ENCODE data around the gene SORCS2. TPM values are rescaled to one million over a fixed set of nuclear protein-coding genes. Genes with fewer than 3 reads are reported as not detected.

SORCS2 gene
- polyA plus RNA-seq, 1 donor from 2014 or later, result not detected

DNA sequence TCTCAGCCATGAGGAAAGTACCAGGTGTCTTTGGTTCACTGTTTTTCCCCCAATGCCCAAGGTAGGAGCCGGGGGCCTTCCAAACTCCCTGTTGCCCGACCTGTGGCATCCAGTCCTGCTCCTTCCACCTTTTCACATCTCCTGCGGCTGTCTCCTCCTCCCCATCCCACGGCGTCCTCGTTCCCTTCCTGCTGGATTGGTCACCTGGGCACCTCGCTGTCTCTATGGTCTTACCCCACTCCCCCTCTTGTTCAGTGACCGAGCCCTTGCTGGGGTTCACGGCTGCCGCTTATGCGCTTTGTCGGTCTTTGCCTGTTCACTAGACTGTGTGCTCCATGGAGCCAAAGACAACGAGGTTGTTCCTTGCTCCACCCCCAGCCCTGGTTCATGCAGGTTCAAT lies 431.1 kb downstream of the SORCS2 start:
- Mint-ChIP-seq H3K27ac (no peak overlapping the region), H3K27me3 (no peaks in the 10 kb centered on the region), H3K36me3 (peaks cover 2% of the 10 kb centered on the region), H3K4me1 (peaks cover 0 to 2% (median 0%) of the 10 kb centered on the region in 3 donors), H3K9me3 (peaks cover 0 to 4% (median 0%) of the 10 kb centered on the region in 3 donors), H3K4me3 (peak overlapping the region in 1 of 4 donors; percentile 39)

DNA sequence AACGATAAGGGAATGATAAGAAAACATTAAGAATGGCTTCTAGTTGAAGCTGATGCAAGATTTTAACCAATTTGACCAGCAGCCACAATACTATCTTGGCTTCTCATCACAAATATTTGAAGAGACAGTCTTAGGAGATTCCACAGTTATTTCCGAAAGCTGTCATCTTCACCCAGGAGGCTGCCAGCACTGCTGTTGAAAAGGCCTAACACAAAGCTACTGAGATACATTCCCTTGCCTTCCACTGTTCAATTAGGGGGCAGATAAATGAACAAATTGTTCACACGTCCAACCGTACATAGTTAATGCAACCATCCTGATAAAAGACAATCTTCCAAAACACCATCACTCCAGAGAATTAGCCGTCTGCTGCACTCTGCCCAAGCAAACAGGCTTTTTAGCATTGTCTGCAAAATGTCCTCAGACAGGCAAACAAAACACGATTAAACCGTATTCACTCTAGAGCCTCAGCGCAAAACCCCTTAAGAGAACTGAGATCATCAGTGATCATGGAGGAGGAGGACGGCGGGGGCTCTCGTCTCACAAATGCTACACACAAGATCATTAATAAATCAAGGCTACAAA lies 432.1 kb downstream of the SORCS2 start:
- H3K9me3 Mint-ChIP-seq, result peaks cover 0 to 4% (median 0%) of the 10 kb centered on the region in 3 donors
- no peaks in the 10 kb centered on the region for H3K27me3 Mint-ChIP-seq
- no peak overlapping the region for H3K4me3 Mint-ChIP-seq
- H3K36me3 Mint-ChIP-seq, result peaks cover 2% of the 10 kb centered on the region
- peaks cover 0 to 2% (median 0%) of the 10 kb centered on the region in 3 donors for H3K4me1 Mint-ChIP-seq
- H3K27ac Mint-ChIP-seq, result no peak overlapping the region

DNA sequence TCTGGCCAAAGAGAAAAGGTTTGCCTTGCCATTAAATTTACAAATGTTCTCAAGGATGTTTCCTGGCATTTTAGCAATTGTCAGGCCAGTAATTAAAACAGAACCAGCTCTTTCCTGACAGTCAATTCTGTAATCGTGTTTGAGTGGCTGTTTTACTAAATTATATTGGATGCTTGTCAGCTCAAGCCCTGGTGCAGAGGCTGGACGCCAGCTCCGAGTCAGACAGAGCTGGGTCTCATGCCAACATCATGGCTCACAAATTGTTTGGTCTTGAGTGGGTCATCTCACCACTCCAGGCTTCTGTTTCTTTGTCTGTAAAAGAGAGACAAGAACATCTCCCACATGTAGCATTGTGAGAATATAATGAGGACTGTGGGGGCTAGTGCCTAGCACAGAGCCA lies 432.7 kb downstream of the SORCS2 start:
- peaks cover 2% of the 10 kb centered on the region for H3K36me3 Mint-ChIP-seq
- no peak overlapping the region for H3K27ac Mint-ChIP-seq
- H3K9me3 Mint-ChIP-seq, result peaks cover 0 to 7% (median 4%) of the 10 kb centered on the region in 3 donors
- no peak overlapping the region for H3K4me3 Mint-ChIP-seq
- peaks cover 0 to 2% (median 0%) of the 10 kb centered on the region in 3 donors for H3K4me1 Mint-ChIP-seq
- no peaks in the 10 kb centered on the region for H3K27me3 Mint-ChIP-seq

DNA sequence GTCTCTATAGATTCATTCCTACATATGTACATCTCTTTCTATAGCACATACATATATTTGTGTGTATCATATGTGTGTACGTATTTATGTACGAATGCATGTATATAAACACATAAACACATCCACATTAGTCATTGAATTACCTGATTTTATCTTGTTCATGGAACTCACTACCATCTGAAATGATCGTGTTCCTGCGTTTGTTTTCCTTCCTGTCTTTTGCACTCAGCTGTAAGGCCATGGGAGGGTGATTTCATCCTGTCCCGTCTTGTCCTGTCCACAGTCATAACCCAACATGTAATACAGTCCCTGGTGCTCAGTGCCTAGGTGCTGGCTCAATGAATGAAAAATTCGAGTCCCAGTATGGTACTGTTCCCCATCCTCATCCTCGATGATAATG lies 434.2 kb downstream of the SORCS2 start:
- peaks cover 2% of the 10 kb centered on the region for H3K36me3 Mint-ChIP-seq

DNA sequence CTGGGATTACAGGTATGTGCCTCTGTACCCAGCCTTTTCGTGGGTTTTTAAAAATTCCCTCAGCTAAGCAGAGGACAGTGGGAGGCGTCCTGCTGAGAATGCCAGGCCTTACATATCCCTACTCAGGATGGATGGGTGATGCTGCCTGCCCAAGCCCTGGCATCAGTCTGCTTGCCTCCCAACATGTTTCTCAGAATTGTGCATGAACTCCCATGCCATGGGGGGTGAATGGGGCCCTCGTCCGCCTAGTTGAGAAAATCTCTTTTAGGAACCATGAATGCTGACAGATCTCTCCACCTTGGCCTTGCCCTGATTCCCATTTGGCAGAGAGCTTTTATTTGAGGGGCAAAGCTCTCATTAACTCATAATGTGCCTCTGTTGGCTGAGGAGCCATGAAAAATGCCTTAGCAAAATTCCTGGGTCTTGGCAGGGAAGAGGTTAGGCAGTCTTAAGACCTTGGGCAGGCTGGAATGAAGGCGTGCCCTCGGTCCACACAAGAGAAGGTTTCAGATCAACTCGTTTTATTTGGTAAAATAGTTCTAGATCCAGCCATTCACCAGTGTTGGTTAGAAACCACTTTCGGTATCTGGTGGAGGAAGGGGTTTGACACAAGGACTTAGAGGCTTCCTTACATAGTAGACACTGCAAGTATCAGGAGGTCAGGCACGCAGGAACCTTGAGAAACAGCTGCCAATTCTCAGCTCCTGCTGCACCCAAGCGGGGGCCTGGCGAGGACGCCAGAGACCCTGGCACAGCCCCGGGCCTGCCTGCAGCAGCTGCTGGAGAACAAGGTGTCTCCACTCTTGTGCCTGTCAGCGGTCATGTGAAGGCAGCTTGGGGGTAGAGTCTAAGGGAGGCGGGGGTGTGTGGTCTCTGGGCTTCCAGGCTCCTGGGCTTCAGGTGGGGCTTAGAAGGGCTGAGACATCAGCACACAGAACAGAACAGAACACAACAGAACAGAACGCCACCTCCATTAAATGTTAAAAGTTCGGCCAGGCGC lies 435.2 kb downstream of the SORCS2 start:
- Mint-ChIP-seq H3K36me3 (peaks cover 2% of the 10 kb centered on the region), H3K4me1 (no peaks in the 10 kb centered on the region)

More for the DNA sequence above, 434.2 kb downstream of the SORCS2 start:
- H3K4me3 Mint-ChIP-seq, result no peak overlapping the region
- H3K27me3 Mint-ChIP-seq, result peaks cover 3% of the 10 kb centered on the region
- peaks cover 0 to 4% (median 4%) of the 10 kb centered on the region in 3 donors for H3K9me3 Mint-ChIP-seq
- H3K4me1 Mint-ChIP-seq, result no peaks in the 10 kb centered on the region
- no peak overlapping the region for H3K27ac Mint-ChIP-seq

DNA sequence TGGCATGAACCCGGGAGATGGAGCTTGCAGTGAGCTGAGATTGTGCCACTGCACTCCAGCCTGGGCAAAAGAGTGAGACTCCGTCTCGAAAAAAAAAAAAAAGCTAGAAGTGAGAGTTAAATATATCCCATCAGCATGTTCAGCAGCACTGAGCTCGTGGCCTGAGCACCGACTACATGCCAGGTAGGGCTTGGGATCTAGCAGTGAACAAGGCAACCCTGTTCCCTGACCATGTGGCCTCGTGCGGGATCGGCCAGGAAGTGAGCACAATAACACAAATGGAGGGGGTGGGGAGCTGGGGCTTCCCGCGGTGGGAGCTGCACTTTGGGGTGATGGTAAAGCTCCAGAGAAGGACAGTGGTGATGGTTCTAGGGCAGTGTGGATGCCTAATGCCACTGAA lies 436.1 kb downstream of the SORCS2 start:
- H3K4me1 Mint-ChIP-seq, result no peaks in the 10 kb centered on the region
- no peak overlapping the region for H3K4me3 Mint-ChIP-seq
- H3K27ac Mint-ChIP-seq, result no peak overlapping the region
- peaks cover 10% of the 10 kb centered on the region for H3K27me3 Mint-ChIP-seq
- H3K9me3 Mint-ChIP-seq, result peaks cover 0 to 4% (median 4%) of the 10 kb centered on the region in 3 donors
- H3K36me3 Mint-ChIP-seq, result no peaks in the 10 kb centered on the region

More for the DNA sequence above, 435.2 kb downstream of the SORCS2 start:
- Mint-ChIP-seq H3K4me3 (no peak overlapping the region), H3K27me3 (peaks cover 9% of the 10 kb centered on the region), H3K27ac (peak overlapping the region in 1 of 3 donors; percentile 19), H3K9me3 (peaks cover 0 to 4% (median 4%) of the 10 kb centered on the region in 3 donors)

DNA sequence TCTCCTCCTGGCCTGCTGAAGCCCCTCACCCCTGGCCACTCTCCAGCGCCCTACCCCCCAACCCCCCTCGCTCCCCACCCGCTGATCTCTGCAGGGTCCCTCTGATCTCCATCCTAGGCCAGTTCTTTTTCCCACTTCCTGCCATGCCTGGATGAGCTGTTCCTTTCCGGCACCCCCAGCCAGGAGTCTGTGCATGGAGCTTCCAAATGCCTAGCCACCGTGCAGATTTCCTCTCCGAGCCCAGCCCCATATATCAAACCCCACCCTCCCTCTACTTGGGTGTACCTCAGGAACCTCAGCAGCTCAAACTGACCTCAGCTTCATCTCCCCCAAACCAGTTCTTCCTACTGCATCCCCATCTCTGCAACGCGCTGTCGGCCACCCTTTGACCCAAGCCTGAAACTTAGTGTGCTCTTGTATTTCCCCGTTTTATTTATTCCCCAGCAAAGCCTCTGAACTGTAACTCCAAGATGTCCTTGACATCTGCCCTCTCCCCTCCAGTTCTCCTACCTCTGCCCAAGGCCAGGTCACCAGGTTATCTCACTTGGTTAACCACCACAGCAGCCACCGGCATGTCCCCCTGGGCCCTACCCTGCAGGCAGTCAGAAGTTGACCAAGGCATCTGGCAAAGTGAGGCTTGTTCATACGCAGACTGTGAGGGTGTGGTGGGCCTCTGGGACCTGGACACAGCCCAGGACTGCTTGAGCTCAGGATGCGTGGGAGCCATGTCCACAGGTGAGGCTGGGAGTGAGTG lies 437.3 kb downstream of the SORCS2 start:
- Mint-ChIP-seq H3K4me1 (no peaks in the 10 kb centered on the region), H3K36me3 (no peaks in the 10 kb centered on the region), H3K9me3 (peaks cover 0 to 4% (median 4%) of the 10 kb centered on the region in 3 donors), H3K27ac (no peak overlapping the region), H3K4me3 (no peak overlapping the region), H3K27me3 (peaks cover 10% of the 10 kb centered on the region)

DNA sequence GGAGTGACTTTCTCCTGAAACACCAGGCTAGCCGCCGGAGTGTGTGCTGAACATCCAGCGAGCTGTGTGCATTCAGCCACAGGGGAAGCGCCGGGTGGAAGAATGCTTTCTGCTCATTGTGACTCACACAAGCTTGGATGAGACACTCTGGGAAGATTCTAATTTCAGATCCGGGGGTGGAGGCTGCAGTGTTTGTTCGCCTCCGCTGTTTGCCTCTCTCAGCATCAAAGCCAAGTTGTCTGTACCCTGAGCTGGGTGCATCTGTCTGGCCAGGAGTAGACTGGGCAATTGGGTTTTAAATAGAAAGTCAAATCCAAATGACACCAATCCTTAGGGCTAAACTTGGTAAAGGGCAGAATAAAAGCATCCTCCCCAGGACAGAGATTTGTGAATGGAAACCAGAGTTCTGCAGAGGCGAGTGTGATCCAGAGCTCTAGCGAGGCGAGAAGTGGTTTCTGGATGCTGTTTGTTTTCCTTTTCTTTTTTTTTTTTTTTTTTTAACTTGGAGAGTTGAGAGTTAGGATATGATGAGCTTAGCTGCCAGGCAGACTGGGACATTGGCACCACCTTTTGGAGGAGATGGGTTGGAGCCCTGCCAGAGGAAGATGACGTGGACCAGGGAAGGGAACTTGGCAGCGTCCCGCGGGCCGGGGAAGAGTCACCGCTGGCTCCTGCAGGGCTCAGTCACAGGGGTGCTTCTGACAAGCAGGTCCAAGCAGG lies 438.4 kb downstream of the SORCS2 start:
- peaks cover 10% of the 10 kb centered on the region for H3K27me3 Mint-ChIP-seq
- H3K36me3 Mint-ChIP-seq, result no peaks in the 10 kb centered on the region
- peak overlapping the region in 1 of 4 donors; percentile 65 for H3K4me3 Mint-ChIP-seq
- no peaks in the 10 kb centered on the region for H3K4me1 Mint-ChIP-seq
- H3K27ac Mint-ChIP-seq, result no peak overlapping the region
- H3K9me3 Mint-ChIP-seq, result peaks cover 0 to 4% (median 4%) of the 10 kb centered on the region in 3 donors

DNA sequence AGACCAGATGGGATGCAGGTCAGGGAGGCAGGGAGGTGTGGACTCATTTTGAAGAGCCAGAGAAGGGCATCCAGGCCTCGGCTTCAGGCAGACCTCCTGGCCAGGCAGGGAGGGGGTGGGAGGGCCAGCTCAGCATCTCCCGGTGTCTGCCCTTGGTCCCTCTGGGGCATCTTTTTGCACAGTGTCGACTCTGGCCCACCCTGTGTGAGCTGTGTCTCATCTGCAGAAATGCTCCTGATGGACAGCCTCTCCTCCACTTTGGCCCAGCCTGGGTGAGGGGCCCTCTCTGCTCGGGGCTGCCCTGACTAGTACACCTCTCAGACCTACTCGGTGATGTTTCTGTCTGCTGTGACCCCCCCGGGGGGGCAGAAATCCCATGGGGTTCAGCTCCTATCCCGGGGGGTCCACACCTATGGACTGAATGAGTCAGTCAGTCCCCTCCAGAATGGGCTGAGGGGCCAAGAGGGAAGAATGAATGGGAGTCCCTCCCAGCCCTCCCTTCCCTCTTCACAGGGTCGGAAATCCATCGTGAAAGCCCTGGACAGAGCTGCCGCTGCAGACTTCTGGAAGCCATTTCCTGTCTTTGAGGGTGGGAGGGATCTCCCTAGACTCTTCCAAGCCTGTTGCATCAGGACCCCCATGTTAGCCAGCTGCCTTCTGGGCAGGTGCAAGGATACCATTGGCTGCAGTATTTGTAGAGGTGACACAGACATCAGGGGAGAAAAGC lies 439.1 kb downstream of the SORCS2 start:
- peaks cover 10% of the 10 kb centered on the region for H3K27me3 Mint-ChIP-seq
- no peaks in the 10 kb centered on the region for H3K4me1 Mint-ChIP-seq
- H3K9me3 Mint-ChIP-seq, result peaks cover 0 to 4% (median 4%) of the 10 kb centered on the region in 3 donors
- H3K27ac Mint-ChIP-seq, result no peak overlapping the region
- no peaks in the 10 kb centered on the region for H3K36me3 Mint-ChIP-seq
- H3K4me3 Mint-ChIP-seq, result no peak overlapping the region

DNA sequence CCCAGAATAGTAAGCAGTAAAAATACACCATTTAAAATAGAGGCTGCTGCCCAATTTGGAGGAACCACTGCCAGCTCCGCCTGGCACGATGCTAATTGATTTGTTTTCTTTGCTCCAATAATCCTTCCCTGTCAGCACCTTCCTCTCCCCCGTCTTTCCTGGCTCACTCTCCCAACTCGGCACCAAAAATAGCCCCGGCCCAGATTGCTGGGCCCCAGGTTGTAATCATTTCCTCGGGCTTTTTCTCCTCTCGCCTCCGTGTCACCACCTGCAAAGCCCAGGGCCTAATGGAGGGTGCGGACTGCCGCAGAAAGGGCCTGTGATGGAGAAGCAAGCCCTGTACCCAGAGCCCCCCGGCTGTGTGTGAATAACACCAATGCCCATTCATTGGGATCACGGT lies 440.0 kb downstream of the SORCS2 start:
- H3K36me3 Mint-ChIP-seq, result no peaks in the 10 kb centered on the region
- H3K27me3 Mint-ChIP-seq, result peaks cover 10% of the 10 kb centered on the region
- H3K27ac Mint-ChIP-seq, result no peak overlapping the region
- no peaks in the 10 kb centered on the region for H3K4me1 Mint-ChIP-seq
- H3K4me3 Mint-ChIP-seq, result no peak overlapping the region
- peaks cover 0 to 4% (median 4%) of the 10 kb centered on the region in 3 donors for H3K9me3 Mint-ChIP-seq

DNA sequence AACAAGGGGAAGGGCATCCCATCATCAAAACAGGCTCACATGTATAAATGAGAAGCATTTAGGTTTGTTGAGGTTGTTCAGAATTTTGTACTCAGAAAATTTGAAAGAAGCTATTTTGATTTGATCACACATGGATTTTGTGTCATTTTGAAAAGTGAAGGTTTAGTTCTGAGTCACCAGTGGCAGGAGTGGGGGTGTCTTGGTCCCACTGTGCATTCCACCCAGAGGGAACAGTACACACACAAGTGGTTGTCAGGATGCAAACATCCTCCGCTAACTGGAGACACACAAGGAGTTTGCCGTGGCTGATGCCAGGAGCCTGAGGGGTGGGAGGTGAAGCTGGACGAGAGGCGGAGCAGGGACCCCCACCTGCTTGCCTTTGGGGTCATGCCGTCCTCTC lies 440.6 kb downstream of the SORCS2 start:
- no peak overlapping the region for H3K4me3 Mint-ChIP-seq
- no peak overlapping the region for H3K27ac Mint-ChIP-seq
- no peaks in the 10 kb centered on the region for H3K36me3 Mint-ChIP-seq
- peaks cover 0 to 4% (median 4%) of the 10 kb centered on the region in 3 donors for H3K9me3 Mint-ChIP-seq
- H3K27me3 Mint-ChIP-seq, result peaks cover 10% of the 10 kb centered on the region
- no peaks in the 10 kb centered on the region for H3K4me1 Mint-ChIP-seq

DNA sequence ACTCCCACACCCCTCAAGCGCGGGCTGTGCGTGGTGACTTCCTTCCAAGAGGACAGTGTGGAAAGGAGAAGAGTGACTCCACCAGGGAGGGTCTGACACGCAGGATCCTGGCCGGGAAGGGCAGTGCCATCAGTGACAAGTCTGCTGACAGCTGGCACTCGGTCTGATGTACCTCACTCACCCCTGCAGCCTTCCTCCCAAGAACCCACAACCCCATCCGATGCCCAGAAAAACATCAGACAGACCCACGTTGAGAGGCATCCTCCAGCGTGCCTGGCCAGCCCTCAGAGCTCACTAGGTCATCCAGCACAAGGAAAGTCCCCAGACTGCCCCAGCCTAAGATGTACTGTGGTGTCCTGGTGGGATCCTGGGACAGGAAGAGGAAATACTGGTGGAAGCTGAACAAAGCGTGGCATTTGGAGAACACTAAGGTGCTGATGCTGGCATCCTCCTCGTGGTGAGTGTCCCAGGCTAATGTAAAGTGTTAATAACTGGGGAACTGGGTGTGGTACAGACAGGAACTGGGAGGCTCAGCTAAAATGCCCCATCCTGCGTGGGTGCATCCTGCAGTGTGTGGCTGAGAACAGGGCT lies 442.4 kb downstream of the SORCS2 start:
- no peak overlapping the region for H3K27ac Mint-ChIP-seq
- no peaks in the 10 kb centered on the region for H3K4me1 Mint-ChIP-seq
- peaks cover 10% of the 10 kb centered on the region for H3K27me3 Mint-ChIP-seq
- peaks cover 0 to 2% (median 1%) of the 10 kb centered on the region in 3 donors for H3K9me3 Mint-ChIP-seq
- H3K4me3 Mint-ChIP-seq, result no peak overlapping the region
- H3K36me3 Mint-ChIP-seq, result no peaks in the 10 kb centered on the region

DNA sequence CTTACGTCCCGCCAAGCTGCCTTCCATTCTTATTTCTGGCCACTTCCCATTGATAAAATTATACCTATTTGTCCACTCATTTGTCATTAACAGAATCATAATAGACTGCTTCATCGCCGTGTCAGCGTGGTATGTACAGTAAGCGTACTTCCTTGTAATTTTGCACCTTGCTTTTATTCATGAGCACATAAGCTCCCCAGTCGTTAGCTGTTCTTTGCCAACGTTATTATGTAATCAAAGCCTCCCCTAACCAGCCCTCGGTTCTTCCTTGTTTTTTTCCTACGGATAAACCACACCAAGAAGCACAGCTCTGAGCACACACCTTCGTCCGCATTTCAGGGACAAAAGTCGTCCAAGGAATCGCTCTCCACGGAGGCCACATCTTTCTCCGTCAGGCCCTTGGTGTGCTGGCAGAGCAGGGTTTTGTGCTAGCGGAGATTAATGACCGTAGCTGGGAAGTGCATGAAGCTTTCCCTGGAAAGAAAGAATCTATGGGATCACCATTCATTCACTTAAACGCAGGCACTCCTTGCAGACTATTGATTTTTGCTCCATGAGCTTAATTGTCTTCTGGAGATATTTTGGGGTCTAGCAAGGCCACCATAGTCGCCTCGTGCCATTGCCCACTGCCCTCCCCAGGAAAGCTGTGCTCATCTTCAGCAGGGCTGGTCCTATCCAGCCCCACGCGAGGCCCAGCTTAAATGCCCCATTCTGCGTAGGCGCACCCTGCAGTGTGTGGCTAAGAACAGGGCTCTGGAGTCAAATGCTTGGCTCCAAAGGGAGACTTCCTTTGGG lies 443.3 kb downstream of the SORCS2 start:
- no peak overlapping the region for H3K27ac Mint-ChIP-seq
- H3K4me3 Mint-ChIP-seq, result no peak overlapping the region
- H3K9me3 Mint-ChIP-seq, result no peaks in the 10 kb centered on the region
- peaks cover 10% of the 10 kb centered on the region for H3K27me3 Mint-ChIP-seq
- H3K4me1 Mint-ChIP-seq, result no peaks in the 10 kb centered on the region
- no peaks in the 10 kb centered on the region for H3K36me3 Mint-ChIP-seq
